ENCODE results near the gene REN. TPM values are rescaled to one million over a fixed set of nuclear protein-coding genes. Genes with fewer than 3 reads are reported as not detected.
A peak's percentile ranks its signal among the peaks of the same experiment; 100 is the strongest.

REN gene
- total and polyA plus RNA-seq, 2 experiments from 2014 or later = not detected

DNA sequence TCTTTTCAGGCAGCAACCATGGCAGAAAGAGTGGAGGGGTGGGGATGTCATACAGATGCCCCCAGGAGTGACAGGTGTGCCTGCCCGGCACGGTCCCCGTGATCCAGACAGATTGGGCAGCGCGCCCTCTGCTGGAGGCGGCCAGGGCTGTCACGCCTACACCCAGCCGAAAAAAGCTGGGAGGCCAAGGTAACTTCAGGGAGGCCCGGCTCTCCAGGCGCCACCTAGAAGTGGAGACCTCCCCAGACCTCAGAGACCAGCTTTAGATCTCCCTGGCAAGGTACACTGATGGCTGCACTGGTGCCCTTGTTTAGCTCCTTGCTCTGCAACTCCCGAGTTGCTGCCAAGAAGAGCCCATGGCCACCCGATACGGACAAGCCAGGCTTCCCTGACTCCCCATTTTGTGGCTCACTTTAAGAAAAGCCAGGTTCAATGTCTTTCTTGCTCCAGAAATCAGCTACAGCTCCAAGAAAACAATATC is 41.0 kb upstream of the REN start:
- Histone ChIP-seq H3K4me2 (no peak overlapping the region), H3K4me1 (ENCODE audit: insufficient read depth) (no peaks in the 10 kb centered on the region), H3K4me3 (no peak overlapping the region), H4K20me1 (replicated peaks; ENCODE audit: insufficient read depth) (no peaks in the 10 kb centered on the region; the same call in none of the 2 replicates), H3K27me3 (ENCODE audit: insufficient read depth) (no peaks in the 10 kb centered on the region), H3F3A (replicated peaks; ENCODE audit: low read depth) (peaks cover 5% of the 10 kb centered on the region; the same call in 1 of the 2 replicates), H2AFZ (no peak overlapping the region), H3K27ac (ENCODE audit: low read depth) (no peak overlapping the region), H3K36me3 (ENCODE audit: insufficient read depth) (no peaks in the 10 kb centered on the region), H3K9me2 (ENCODE audit: insufficient read depth) (no peaks in the 10 kb centered on the region), H3K79me2 (replicated peaks; ENCODE audit: insufficient read depth) (no peaks in the 10 kb centered on the region)
- peaks cover 3% of the 10 kb centered on the region; the same call in 2 of the 3 replicates for H3K4me1 Mint-ChIP-seq
- no peaks in the 10 kb centered on the region for H3K9me3 Mint-ChIP-seq
- no peaks in the 10 kb centered on the region for H3K36me3 Mint-ChIP-seq (ENCODE audit: low read depth)
- ATAC-seq (peak; percentile 99), DNase-seq (ENCODE audit: low spot score) (peak; percentile 90)
- TF ChIP-seq ETS1 (IDR thresholded peaks at IDR 0.05) = no peak
- no peak for TF ChIP-seq ZNF114 (CRISPR knock-in tag; IDR thresholded peaks at IDR 0.05)
- TF ChIP-seq NANOG (IDR thresholded peaks at IDR 0.05; ENCODE audit: borderline replicate concordance) = no peak
- TF ChIP-seq ZNF462 (CRISPR knock-in tag; IDR thresholded peaks at IDR 0.05) = peak; percentile 80
- TF ChIP-seq EZH2phosphoT487 (IDR thresholded peaks at IDR 0.05; ENCODE audit: unreplicated experiment) = no peak
- TF ChIP-seq, protein P1, sequence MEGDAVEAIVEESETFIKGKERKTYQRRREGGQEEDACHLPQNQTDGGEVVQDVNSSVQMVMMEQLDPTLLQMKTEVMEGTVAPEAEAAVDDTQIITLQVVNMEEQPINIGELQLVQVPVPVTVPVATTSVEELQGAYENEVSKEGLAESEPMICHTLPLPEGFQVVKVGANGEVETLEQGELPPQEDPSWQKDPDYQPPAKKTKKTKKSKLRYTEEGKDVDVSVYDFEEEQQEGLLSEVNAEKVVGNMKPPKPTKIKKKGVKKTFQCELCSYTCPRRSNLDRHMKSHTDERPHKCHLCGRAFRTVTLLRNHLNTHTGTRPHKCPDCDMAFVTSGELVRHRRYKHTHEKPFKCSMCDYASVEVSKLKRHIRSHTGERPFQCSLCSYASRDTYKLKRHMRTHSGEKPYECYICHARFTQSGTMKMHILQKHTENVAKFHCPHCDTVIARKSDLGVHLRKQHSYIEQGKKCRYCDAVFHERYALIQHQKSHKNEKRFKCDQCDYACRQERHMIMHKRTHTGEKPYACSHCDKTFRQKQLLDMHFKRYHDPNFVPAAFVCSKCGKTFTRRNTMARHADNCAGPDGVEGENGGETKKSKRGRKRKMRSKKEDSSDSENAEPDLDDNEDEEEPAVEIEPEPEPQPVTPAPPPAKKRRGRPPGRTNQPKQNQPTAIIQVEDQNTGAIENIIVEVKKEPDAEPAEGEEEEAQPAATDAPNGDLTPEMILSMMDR (conservative IDR thresholded peaks at IDR 0.05; ENCODE audit: low read depth in 2 of 2) = peak; percentile 87 to 96
- TF ChIP-seq JUNB (IDR thresholded peaks at IDR 0.05; ENCODE audit: unreplicated experiment) = no peak
- peak; percentile 42; the same call in 1 of the 2 replicates for TF ChIP-seq CREB1 (CRISPR knock-in tag; IDR thresholded peaks at IDR 0.05; ENCODE audit: low read depth)
- peaks cover 2% of the 10 kb centered on the region for H3K27me3 Mint-ChIP-seq (ENCODE audit: insufficient read depth, low read depth, poor library complexity)
- H3K27ac Mint-ChIP-seq = no peak overlapping the region
- no peak overlapping the region for H3K4me3 Mint-ChIP-seq

Measured in GM23338 (cell line).